IMR-90 (cell line): Measurements from ENCODE around the gene AKAP13. TPM values are rescaled to one million over a fixed set of nuclear protein-coding genes. Genes with fewer than 3 reads are reported as not detected.

Experiments used
- ATAC-seq: fragments of 200-7000 bp; cut with Tn5 transposase; 2 replicates; pipeline ENCODE4 v1.9.1; 2020; ENCODE audit warnings: low read depth, mild to moderate bottlenecking, moderate library complexity
- BruUV-seq: library from RNA; stranded (reverse); fragments of 400-500 nt; replicated peaks from 2 replicates; lab custom pipeline; 2021; lab: Mats Ljungman, UMichigan
- CTCF ChIA-PET: fragments of 300-600 bp; formaldehyde crosslinking; extraction: SDS; loops from one replicate; lab custom pipeline; 2021; ENCODE audit warnings: antibody characterized with exemption; lab: Yijun Ruan, JAX
- POLR2A ChIA-PET: fragments of 300-600 bp; sonication (Branson Sonifier 250); formaldehyde crosslinking; loops from one replicate; lab custom pipeline; 2022; ENCODE audit warnings: antibody characterized with exemption; ENCODE audit not compliant: unreplicated experiment; lab: Charles Lee
- DNase-seq: peaks from one replicate; pipeline ENCODE4 v3.0.0; 2013
- H2AFZ ChIP-seq: replicated peaks from 2 replicates; pipeline ENCODE3; 2013; ENCODE audit warnings: low read length, mild to moderate bottlenecking; ENCODE audit not compliant: poor library complexity
- H2AK5ac ChIP-seq: 2 replicates; pipeline ENCODE4 v1.6.1; 2013; ENCODE audit warnings: low read depth, low read length, inconsistent platforms
- H2AK9ac ChIP-seq: replicated peaks from 2 replicates; pipeline ENCODE3; 2013; ENCODE audit warnings: mild to moderate bottlenecking, low read depth, low read length, moderate library complexity; ENCODE audit not compliant: poor library complexity
- H2BK120ac ChIP-seq: 2 replicates; pipeline ENCODE4 v1.6.1; 2013; ENCODE audit warnings: low read depth, low read length, inconsistent platforms
- H2BK15ac ChIP-seq: 3 replicates; pipeline ENCODE4 v1.6.1; 2013; ENCODE audit warnings: low read depth, low read length, inconsistent platforms
- H2BK20ac ChIP-seq: 2 replicates; pipeline ENCODE4 v1.6.1; 2013; ENCODE audit warnings: low read depth, mild to moderate bottlenecking, inconsistent platforms, low read length, moderate library complexity
- H2BK5ac ChIP-seq: 2 replicates; pipeline ENCODE4 v1.6.1; 2013; ENCODE audit warnings: mild to moderate bottlenecking, low read depth, low read length, inconsistent platforms; ENCODE audit not compliant: poor library complexity, severe bottlenecking
- H3K14ac ChIP-seq: replicated peaks from 2 replicates; pipeline ENCODE4 v1.6.1; 2013; ENCODE audit warnings: low read depth, low read length, inconsistent platforms
- H3K18ac ChIP-seq: 2 replicates; pipeline ENCODE4 v1.6.1; 2013; ENCODE audit warnings: low read depth, low read length, control low read depth
- H3K23ac ChIP-seq: 2 replicates; pipeline ENCODE4 v1.6.1; 2013; ENCODE audit warnings: low read depth, low read length, inconsistent platforms
- H3K27ac ChIP-seq: 2 replicates; pipeline ENCODE4 v1.5.1; 2013; ENCODE audit warnings: mild to moderate bottlenecking, control low read depth, low read length; ENCODE audit not compliant: insufficient read depth
- H3K27me3 ChIP-seq: 2 replicates; pipeline ENCODE4 v1.6.1; 2013; ENCODE audit warnings: low read length; ENCODE audit not compliant: control insufficient read depth, insufficient read depth
- H3K36me3 ChIP-seq: 2 replicates; pipeline ENCODE4 v1.6.1; 2013; ENCODE audit warnings: low read length, mixed read lengths; ENCODE audit not compliant: control insufficient read depth, insufficient read depth
- H3K4ac ChIP-seq: 2 replicates; pipeline ENCODE4 v1.6.1; 2013; ENCODE audit warnings: low read depth, low read length, inconsistent platforms
- H3K4me1 ChIP-seq: 2 replicates; pipeline ENCODE4 v1.6.1; 2013; ENCODE audit warnings: low read length, mixed read lengths; ENCODE audit not compliant: control insufficient read depth, insufficient read depth
- H3K4me2 ChIP-seq: 2 replicates; pipeline ENCODE4 v1.6.1; 2013; ENCODE audit warnings: low read depth, mild to moderate bottlenecking, control low read depth, low read length, moderate library complexity
- H3K4me3 ChIP-seq: 2 replicates; pipeline ENCODE4 v1.5.1; 2013; ENCODE audit warnings: low read depth, mild to moderate bottlenecking, control low read depth, low read length, moderate library complexity; ENCODE audit not compliant: insufficient read depth
- H3K56ac ChIP-seq: 2 replicates; pipeline ENCODE4 v1.6.1; 2013; ENCODE audit warnings: low read length, inconsistent platforms; ENCODE audit not compliant: insufficient read depth; ENCODE audit errors: extremely low read depth
- H3K79me1 ChIP-seq, 2 experiments: 2 replicates each; pipeline ENCODE4 v1.6.1; 2013; ENCODE audit warnings: low read length in 2 of 2, inconsistent platforms in 1 of 2, low read depth in 1 of 2
- H3K9ac ChIP-seq: 2 replicates; pipeline ENCODE4 v1.6.1; 2013; ENCODE audit warnings: low read depth, low read length, control low read depth
- H3K9me1 ChIP-seq: 2 replicates; pipeline ENCODE4 v1.6.1; 2013; ENCODE audit warnings: low read length, inconsistent platforms; ENCODE audit not compliant: insufficient read depth
- H3K9me3 ChIP-seq: 2 replicates; pipeline ENCODE4 v1.6.1; 2013; ENCODE audit warnings: low read length; ENCODE audit not compliant: control insufficient read depth, insufficient read depth
- H4K20me1 ChIP-seq: 2 replicates; pipeline ENCODE4 v1.6.1; 2013; ENCODE audit warnings: low read length, inconsistent platforms; ENCODE audit not compliant: insufficient read depth
- H4K5ac ChIP-seq: 2 replicates; pipeline ENCODE4 v1.6.1; 2013; ENCODE audit warnings: mild to moderate bottlenecking, low read depth, low read length, control low read depth
- H4K8ac ChIP-seq, 2 experiments: 2 replicates each; pipeline ENCODE4 v1.6.1; 2013; ENCODE audit warnings: low read depth in 2 of 2, low read length in 2 of 2, control low read depth in 1 of 2, inconsistent platforms in 1 of 2
- H4K91ac ChIP-seq: 2 replicates; pipeline ENCODE4 v1.6.1; 2013; ENCODE audit warnings: low read depth, low read length, inconsistent platforms; ENCODE audit not compliant: insufficient read depth
- BHLHE40 ChIP-seq: fragments of 150-350 bp; IDR thresholded peaks from 2 replicates; pipeline ENCODE4 v1.6.1; 2016; ENCODE audit warnings: mild to moderate bottlenecking, low read depth, low read length
- CEBPB ChIP-seq: IDR thresholded peaks from 2 replicates; pipeline ENCODE4 v1.6.1; 2012; ENCODE audit warnings: low read depth, low read length, improper control_type of control experiment
- CHD1 ChIP-seq: IDR thresholded peaks from 2 replicates; pipeline ENCODE4 v1.6.1; 2012; ENCODE audit warnings: low read depth, low read length, improper control_type of control experiment
- CTCF ChIP-seq: conservative IDR thresholded peaks from 2 replicates; pipeline ENCODE4 v1.5.1; 2012; ENCODE audit warnings: mild to moderate bottlenecking, low read depth, low read length, improper control_type of control experiment
- ELK1 ChIP-seq: fragments of 150-350 bp; IDR thresholded peaks from 2 replicates; pipeline ENCODE4 v1.6.1; 2016; ENCODE audit warnings: low read depth, mild to moderate bottlenecking, low read length, moderate library complexity, borderline replicate concordance
- FOS ChIP-seq: fragments of 150-350 bp; IDR thresholded peaks from 2 replicates; pipeline ENCODE4 v1.6.1; 2016; ENCODE audit warnings: low read depth, low read length
- MAZ ChIP-seq: IDR thresholded peaks from 2 replicates; pipeline ENCODE4 v1.6.1; 2012; ENCODE audit warnings: low read depth, mild to moderate bottlenecking, low read length, improper control_type of control experiment, moderate library complexity, borderline replicate concordance
- NFE2L2 ChIP-seq: fragments of 150-350 bp; IDR thresholded peaks from 2 replicates; pipeline ENCODE4 v1.6.1; 2016; ENCODE audit warnings: low read depth, mild to moderate bottlenecking, low read length
- RCOR1 ChIP-seq: IDR thresholded peaks from 2 replicates; pipeline ENCODE4 v1.6.1; 2012; ENCODE audit warnings: mild to moderate bottlenecking, low read length, improper control_type of control experiment; ENCODE audit not compliant: insufficient replicate concordance
- SMC3 ChIP-seq: fragments of 150-350 bp; IDR thresholded peaks from 2 replicates; pipeline ENCODE4 v1.6.1; 2016; ENCODE audit warnings: low read depth, mild to moderate bottlenecking, antibody characterized with exemption, low read length, moderate library complexity
- WGBS, 2 experiments: methylation state at CpG; one replicate each; pipeline versions ENCODE4 v1.1.5 to v1.1.7; 2013; ENCODE audit warnings: missing lambda C conversion rate in 2 of 2; ENCODE audit not compliant: insufficient read length in 1 of 2; ENCODE audit errors: extremely low coverage in 2 of 2; 5-methylcytosine and 5-hydroxymethylcytosine counted together
- dilution Hi-C: fragments of 300-500 bp; cut with HindIII; formaldehyde crosslinking; loops from one replicate; pipeline ENCODE4 v1.14.3; 2018; ENCODE audit warnings: low sequenced_read_pairs; ENCODE audit not compliant: unreplicated experiment
- in situ Hi-C: fragments of 300-500 bp; cut with MboI; formaldehyde crosslinking; loops from 3 replicates; pipeline ENCODE4 v1.14.3; 2019; ENCODE audit warnings: low sequenced_read_pairs, inconsistent platforms, mixed read lengths
- intact Hi-C: fragments of 100-400 bp; cut with micrococcal nuclease; formaldehyde crosslinking; loops from 2 replicates; pipeline ENCODE4 v1.10.0; 2022
- polyA plus RNA-seq, 3 experiments: library from polyadenylated mRNA; depleted of rRNA; stranded (reverse); fragments of >200 nt; gene quantifications; 2 replicates each; pipeline ENCODE4 v1.2.3, GENCODE V29; 2012; ENCODE audit warnings: low replicate concordance in 1 of 3
- total RNA-seq: library from RNA; depleted of rRNA; stranded (reverse); fragments of >200 nt; gene quantifications from 2 replicates; pipeline ENCODE4 v1.2.3, GENCODE V29; 2012

Gene AKAP13
- total and polyA plus RNA-seq, 2 of the 4 experiments (the other 2 are of a cell fraction), result 10.4 to 46.4 TPM

GRCh38 chr15:85557385-85557784 lies 177.0 kb downstream of the AKAP13 start:
- ChIA-PET POLR2A (no interaction called here), CTCF (no interaction called here)
- Histone ChIP-seq H4K5ac (no peak overlapping the region), H3K4me2 (no peak overlapping the region), H3K4me1 (no peaks in the 10 kb centered on the region), H4K20me1 (no peaks in the 10 kb centered on the region), H3K9me1 (peaks cover 3% of the 10 kb centered on the region; the same call in 1 of the 2 replicates), H2BK5ac (no peak overlapping the region), H3K14ac (no peak overlapping the region), H3K27ac (no peak overlapping the region), H3K4me3 (no peak overlapping the region), H4K8ac (no peak overlapping the region), H2BK120ac (no peak overlapping the region), H2BK15ac (no peak overlapping the region), H2AFZ (no peak overlapping the region), H3K18ac (no peak overlapping the region), H3K23ac (no peak overlapping the region), H3K36me3 (0 out of 2 replicates have a peak, but pooled peaks cover 2% of the 10 kb centered on the region), H2AK5ac (no peak overlapping the region), H3K9ac (no peak overlapping the region), H4K91ac (no peak overlapping the region), H3K79me1 (peaks cover 20 to 22% of the 10 kb centered on the region in 2 experiments), H2AK9ac (no peak overlapping the region), H3K56ac (no peak overlapping the region), H3K4ac (no peak overlapping the region), H2BK20ac (no peak overlapping the region), H3K9me3 (no peaks in the 10 kb centered on the region), H3K27me3 (no peaks in the 10 kb centered on the region)
- DNase-seq, result no peak
- no peak for TF ChIP-seq FOS
- no peak for TF ChIP-seq CEBPB
- no peak for TF ChIP-seq RCOR1
- no peak for TF ChIP-seq CHD1
- no peak for TF ChIP-seq MAZ
- TF ChIP-seq ELK1, result no peak
- TF ChIP-seq BHLHE40, result no peak
- TF ChIP-seq SMC3, result no peak
- TF ChIP-seq CTCF, result no peak
- no peak for TF ChIP-seq NFE2L2
- dilution Hi-C loops, result no loop called here
- in situ Hi-C loops, result no loop called here
- WGBS, 2 experiments, result no CpG with 5 or more reads among the region's 6 CpGs
- no TSS peak for BruUV-seq
- intact Hi-C loops, result no loop called here
- no peak for ATAC-seq
